Parathyroid adenoma (tissue), 2 donors: ENCODE data around the gene FSTL5.

Experiments used
- H2AFZ ChIP-seq: fragments of 300-600 bp; sonication (generic); one replicate; pipeline ENCODE4 v1.7.0; 2017; ENCODE audit warnings: antibody characterized with exemption, mild to moderate bottlenecking
- H3K27ac ChIP-seq: fragments of 300-600 bp; sonication (generic); one replicate; pipeline ENCODE4 v1.7.0; 2017
- H3K27me3 ChIP-seq: fragments of 300-600 bp; sonication (generic); one replicate; pipeline ENCODE4 v1.7.0; 2017; ENCODE audit warnings: low read length; ENCODE audit not compliant: control insufficient read depth, insufficient read depth
- H3K36me3 ChIP-seq: fragments of 300-600 bp; sonication (generic); one replicate; pipeline ENCODE4 v1.7.0; 2017; ENCODE audit warnings: low read length; ENCODE audit not compliant: control insufficient read depth, insufficient read depth
- H3K4me1 ChIP-seq: fragments of 300-600 bp; sonication (generic); one replicate; pipeline ENCODE4 v1.7.0; 2017; ENCODE audit warnings: control low read depth
- H3K4me2 ChIP-seq: fragments of 300-600 bp; sonication (generic); one replicate; pipeline ENCODE4 v1.7.0; 2017; ENCODE audit warnings: low read length
- H3K4me3 ChIP-seq: fragments of 300-600 bp; sonication (generic); one replicate; pipeline ENCODE4 v1.7.0; 2017; ENCODE audit warnings: low read depth, low read length
- H3K79me2 ChIP-seq: fragments of 300-600 bp; sonication (generic); one replicate; pipeline ENCODE4 v1.7.0; 2017; ENCODE audit warnings: control low read depth
- H3K9ac ChIP-seq: fragments of 300-600 bp; sonication (generic); one replicate; pipeline ENCODE4 v1.7.0; 2017; ENCODE audit warnings: mild to moderate bottlenecking
- H3K9me3 ChIP-seq: fragments of 300-600 bp; sonication (generic); one replicate; pipeline ENCODE4 v1.7.0; 2017; ENCODE audit warnings: low read length; ENCODE audit not compliant: control insufficient read depth
- CTCF ChIP-seq: fragments of 300-600 bp; sonication (generic); IDR thresholded peaks from one replicate; pipeline ENCODE4 v1.7.0; 2017; ENCODE audit warnings: antibody characterized with exemption, mild to moderate bottlenecking
- donor health status: primary hyperparathyroidism.

The FSTL5 gene

GRCh38 chr4:161907590-161907955, 256.2 kb downstream of the FSTL5 start:
- no peaks in the 10 kb centered on the region for H3K9me3 ChIP-seq
- no peaks in the 10 kb centered on the region for H3K79me2 ChIP-seq
- no peak overlapping the region for H3K4me3 ChIP-seq
- H3K27ac ChIP-seq, result no peak overlapping the region
- H3K27me3 ChIP-seq, result no peaks in the 10 kb centered on the region
- TF ChIP-seq CTCF, result no peak
- H3K9ac ChIP-seq, result no peak overlapping the region
- H2AFZ ChIP-seq, result no peak overlapping the region
- H3K4me1 ChIP-seq, result no peaks in the 10 kb centered on the region
- no peaks in the 10 kb centered on the region for H3K36me3 ChIP-seq
- H3K4me2 ChIP-seq, result no peak overlapping the region

GRCh38 chr4:161906836-161907589, 256.8 kb downstream of the FSTL5 start:
- TF ChIP-seq CTCF, result no peak
- no peak overlapping the region for H2AFZ ChIP-seq

GRCh38 chr4:161900110-161900509, 263.7 kb downstream of the FSTL5 start:
- no peak overlapping the region for H3K4me3 ChIP-seq
- no peak overlapping the region for H3K4me2 ChIP-seq
- no peaks in the 10 kb centered on the region for H3K79me2 ChIP-seq
- H3K9ac ChIP-seq, result no peak overlapping the region
- H3K9me3 ChIP-seq, result no peaks in the 10 kb centered on the region
- no peaks in the 10 kb centered on the region for H3K36me3 ChIP-seq
- TF ChIP-seq CTCF, result no peak
- no peaks in the 10 kb centered on the region for H3K4me1 ChIP-seq
- no peak overlapping the region for H3K27ac ChIP-seq
- no peaks in the 10 kb centered on the region for H3K27me3 ChIP-seq
- no peak overlapping the region for H2AFZ ChIP-seq

More at GRCh38 chr4:161906836-161907589, 256.8 kb downstream of the FSTL5 start:
- H3K4me3 ChIP-seq, result no peak overlapping the region
- H3K27ac ChIP-seq, result no peak overlapping the region
- no peaks in the 10 kb centered on the region for H3K9me3 ChIP-seq
- no peaks in the 10 kb centered on the region for H3K27me3 ChIP-seq
- H3K9ac ChIP-seq, result no peak overlapping the region
- H3K79me2 ChIP-seq, result no peaks in the 10 kb centered on the region
- H3K36me3 ChIP-seq, result no peaks in the 10 kb centered on the region
- no peak overlapping the region for H3K4me2 ChIP-seq
- H3K4me1 ChIP-seq, result no peaks in the 10 kb centered on the region

GRCh38 chr4:161894493-161895167, 269.2 kb downstream of the FSTL5 start:
- no peaks in the 10 kb centered on the region for H3K4me1 ChIP-seq
- no peak overlapping the region for H3K27ac ChIP-seq
- no peaks in the 10 kb centered on the region for H3K36me3 ChIP-seq
- no peak overlapping the region for H2AFZ ChIP-seq
- no peak overlapping the region for H3K9ac ChIP-seq
- H3K79me2 ChIP-seq, result no peaks in the 10 kb centered on the region
- no peak overlapping the region for H3K4me3 ChIP-seq
- H3K27me3 ChIP-seq, result no peaks in the 10 kb centered on the region
- H3K4me2 ChIP-seq, result no peak overlapping the region
- TF ChIP-seq CTCF, result no peak
- H3K9me3 ChIP-seq, result no peaks in the 10 kb centered on the region

GRCh38 chr4:161894014-161894413, 269.8 kb downstream of the FSTL5 start:
- Histone ChIP-seq H2AFZ (no peak overlapping the region), H3K79me2 (no peaks in the 10 kb centered on the region), H3K9me3 (no peaks in the 10 kb centered on the region), H3K27me3 (no peaks in the 10 kb centered on the region), H3K4me2 (no peak overlapping the region), H3K4me3 (no peak overlapping the region), H3K9ac (no peak overlapping the region), H3K4me1 (no peaks in the 10 kb centered on the region), H3K36me3 (no peaks in the 10 kb centered on the region), H3K27ac (no peak overlapping the region)
- TF ChIP-seq CTCF, result no peak
